Mesothelial cell of epicardium (in vitro differentiated cells): Measurements from ENCODE around the gene LNP1. TPM values are rescaled to one million over a fixed set of nuclear protein-coding genes. Genes with fewer than 3 reads are reported as not detected.

Experiments used
- DNase-seq, 2 experiments: peaks; one replicate each; pipeline ENCODE4 v3.0.0; 2021; ENCODE audit warnings: low spot score in 2 of 2; ENCODE audit not compliant: unreplicated experiment in 2 of 2
- H3K27ac Mint-ChIP-seq: 2 replicates; pipeline ENCODE4 v1.8.0; 2021; ENCODE audit warnings: mixed read lengths
- H3K27me3 Mint-ChIP-seq: 2 replicates; pipeline ENCODE4 v1.8.0; 2021; ENCODE audit warnings: low read depth, mixed read lengths
- H3K36me3 Mint-ChIP-seq: 2 replicates; pipeline ENCODE4 v1.8.0; 2021; ENCODE audit warnings: mixed read lengths
- H3K4me1 Mint-ChIP-seq: 2 replicates; pipeline ENCODE4 v1.8.0; 2021; ENCODE audit warnings: mixed read lengths
- H3K4me3 Mint-ChIP-seq: 2 replicates; pipeline ENCODE4 v1.8.0; 2021; ENCODE audit warnings: mild to moderate bottlenecking, moderate library complexity, mixed read lengths
- H3K9me3 Mint-ChIP-seq: 2 replicates; pipeline ENCODE4 v1.8.0; 2021; ENCODE audit warnings: mixed read lengths
- total RNA-seq: library from RNA; stranded (reverse); gene quantifications from 3 replicates; pipeline ENCODE4 v1.2.1, GENCODE V29; 2021
- TF ChIP-seq, protein P1 (sequence below): fragments of 200-600 bp; sonication (generic); IDR thresholded peaks from one replicate; pipeline ENCODE4 v1.5.0; 2021; ENCODE audit warnings: antibody characterized with exemption; ENCODE audit not compliant: unreplicated experiment

Gene LNP1
- total RNA-seq, 1 donor from 2014 or later: 4.3 TPM

DNA sequence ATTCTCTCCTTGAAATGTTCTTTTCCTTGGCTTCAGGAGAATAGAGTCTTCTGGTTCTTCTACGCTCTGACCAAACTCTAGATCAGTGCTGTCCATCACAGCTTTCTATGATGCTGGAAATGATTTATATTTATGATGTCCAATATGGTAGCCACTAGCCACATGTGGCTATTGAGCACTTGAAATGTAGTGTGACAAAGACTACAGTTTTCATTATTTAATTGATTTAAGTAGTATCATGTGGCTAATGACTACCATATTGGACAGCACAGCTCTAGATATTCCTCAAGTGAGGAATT lies 2.9 kb downstream of the LNP1 start:
- Mint-ChIP-seq H3K27me3 (no peaks in the 10 kb centered on the region), H3K27ac (no peak overlapping the region), H3K36me3 (peaks cover 25% of the 10 kb centered on the region), H3K4me3 (peak overlapping the region; percentile 93), H3K4me1 (peaks cover 32% of the 10 kb centered on the region), H3K9me3 (peaks cover 20% of the 10 kb centered on the region)
- no peak for DNase-seq
- TF ChIP-seq, protein P1, sequence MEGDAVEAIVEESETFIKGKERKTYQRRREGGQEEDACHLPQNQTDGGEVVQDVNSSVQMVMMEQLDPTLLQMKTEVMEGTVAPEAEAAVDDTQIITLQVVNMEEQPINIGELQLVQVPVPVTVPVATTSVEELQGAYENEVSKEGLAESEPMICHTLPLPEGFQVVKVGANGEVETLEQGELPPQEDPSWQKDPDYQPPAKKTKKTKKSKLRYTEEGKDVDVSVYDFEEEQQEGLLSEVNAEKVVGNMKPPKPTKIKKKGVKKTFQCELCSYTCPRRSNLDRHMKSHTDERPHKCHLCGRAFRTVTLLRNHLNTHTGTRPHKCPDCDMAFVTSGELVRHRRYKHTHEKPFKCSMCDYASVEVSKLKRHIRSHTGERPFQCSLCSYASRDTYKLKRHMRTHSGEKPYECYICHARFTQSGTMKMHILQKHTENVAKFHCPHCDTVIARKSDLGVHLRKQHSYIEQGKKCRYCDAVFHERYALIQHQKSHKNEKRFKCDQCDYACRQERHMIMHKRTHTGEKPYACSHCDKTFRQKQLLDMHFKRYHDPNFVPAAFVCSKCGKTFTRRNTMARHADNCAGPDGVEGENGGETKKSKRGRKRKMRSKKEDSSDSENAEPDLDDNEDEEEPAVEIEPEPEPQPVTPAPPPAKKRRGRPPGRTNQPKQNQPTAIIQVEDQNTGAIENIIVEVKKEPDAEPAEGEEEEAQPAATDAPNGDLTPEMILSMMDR: no peak

DNA sequence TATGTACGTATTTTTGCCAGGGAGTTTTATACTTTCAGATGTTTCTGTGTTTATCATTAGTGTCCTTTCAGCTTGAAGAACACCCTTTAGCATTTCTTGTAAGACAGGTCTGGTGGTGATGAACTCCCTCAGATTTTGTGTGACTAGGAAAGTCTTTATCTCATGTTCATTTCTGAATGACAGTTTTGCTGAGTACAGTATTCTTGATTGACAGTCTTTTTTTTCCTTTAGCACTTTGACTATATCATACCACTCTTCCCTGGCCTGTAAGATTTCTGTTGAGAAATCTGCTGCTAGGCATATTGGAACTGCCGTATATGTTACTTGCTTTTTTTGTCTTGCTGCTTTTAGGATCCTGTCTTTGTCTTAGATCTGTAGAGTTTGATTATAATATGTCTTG lies 5.8 kb downstream of the LNP1 start:
- H3K27me3 Mint-ChIP-seq: no peaks in the 10 kb centered on the region
- H3K4me3 Mint-ChIP-seq: no peak overlapping the region
- H3K36me3 Mint-ChIP-seq: peaks cover 42% of the 10 kb centered on the region
- no peak for DNase-seq
- no peak overlapping the region for H3K27ac Mint-ChIP-seq
- peaks cover 35% of the 10 kb centered on the region for H3K9me3 Mint-ChIP-seq
- TF ChIP-seq, protein P1: no peak
- H3K4me1 Mint-ChIP-seq: peaks cover 19% of the 10 kb centered on the region

GRCh38 chr3:100407977-100408532 lies 6.7 kb downstream of the LNP1 start:
- TF ChIP-seq, protein P1: no peak
- no peak overlapping the region for H3K4me3 Mint-ChIP-seq
- no peak overlapping the region for H3K27ac Mint-ChIP-seq
- H3K9me3 Mint-ChIP-seq: peaks cover 35% of the 10 kb centered on the region
- H3K27me3 Mint-ChIP-seq: no peaks in the 10 kb centered on the region
- H3K4me1 Mint-ChIP-seq: peaks cover 15% of the 10 kb centered on the region
- peaks cover 49% of the 10 kb centered on the region for H3K36me3 Mint-ChIP-seq
- no peak for DNase-seq

GRCh38 chr3:100411091-100411982 lies 10.0 kb downstream of the LNP1 start:
- Mint-ChIP-seq H3K4me3 (no peak overlapping the region), H3K36me3 (peaks cover 48% of the 10 kb centered on the region), H3K4me1 (no peaks in the 10 kb centered on the region), H3K9me3 (peaks cover 32% of the 10 kb centered on the region), H3K27ac (no peak overlapping the region), H3K27me3 (no peaks in the 10 kb centered on the region)
- TF ChIP-seq, protein P1: no peak
- DNase-seq: no peak

DNA sequence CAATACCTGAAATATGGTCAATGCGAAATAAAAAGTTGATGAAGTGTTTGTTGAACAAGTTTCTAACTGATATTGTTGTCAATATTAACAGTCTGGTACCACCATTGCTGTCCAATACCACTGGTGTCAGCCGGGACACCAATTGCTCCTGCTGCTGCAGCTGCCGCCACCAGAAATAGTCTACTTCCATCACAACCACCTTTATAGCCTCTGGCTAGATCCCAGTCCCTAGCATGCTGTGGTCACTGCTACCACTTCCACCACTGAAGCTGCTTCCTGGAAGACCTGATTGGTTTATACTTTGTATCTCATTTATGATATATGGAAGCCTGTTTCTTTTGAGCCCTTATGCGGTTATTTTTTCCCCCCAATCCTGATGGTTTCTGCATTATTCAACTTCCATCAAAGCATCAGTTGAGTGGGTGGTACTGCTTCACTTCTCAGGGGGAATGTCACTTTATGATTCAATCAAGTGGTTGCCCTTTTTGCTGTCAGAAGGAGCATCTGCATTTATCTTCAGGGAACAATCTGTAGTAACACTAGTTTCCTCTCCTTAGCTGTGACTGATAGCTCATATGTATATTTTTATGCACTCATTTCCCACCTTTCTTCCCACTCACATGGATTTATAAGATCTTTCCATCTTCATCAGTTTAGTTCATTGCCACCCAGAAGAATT lies 11.7 kb downstream of the LNP1 start:
- DNase-seq: no peak
- Mint-ChIP-seq H3K4me3 (no peak overlapping the region), H3K27ac (no peak overlapping the region), H3K36me3 (peaks cover 35% of the 10 kb centered on the region), H3K27me3 (no peaks in the 10 kb centered on the region), H3K4me1 (no peaks in the 10 kb centered on the region), H3K9me3 (peaks cover 26% of the 10 kb centered on the region)
- TF ChIP-seq, protein P1: no peak
